Measurements from ENCODE around the gene CCDC71.

DNA sequence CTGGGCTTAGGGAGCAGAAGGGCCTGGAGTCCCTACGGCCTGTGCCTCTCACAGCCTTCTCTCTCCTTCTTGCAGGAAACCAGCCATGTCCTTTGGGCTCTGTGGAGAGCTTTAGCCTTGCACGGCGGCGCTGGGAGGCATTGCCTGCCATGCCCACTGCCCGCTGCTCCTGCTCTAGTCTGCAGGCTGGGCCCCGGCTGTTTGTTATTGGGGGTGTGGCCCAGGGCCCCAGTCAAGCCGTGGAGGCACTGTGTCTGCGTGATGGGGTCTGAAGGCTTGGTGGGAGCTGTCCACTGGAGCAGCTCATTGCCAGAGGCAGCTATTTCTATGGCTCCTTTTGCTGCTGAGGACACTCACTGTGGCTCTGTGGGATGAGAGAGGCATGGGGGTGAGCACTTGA is 9.4 kb upstream of the CCDC71 start:
- TF ChIP-seq FOXK2 (IDR thresholded peaks at IDR 0.05) (no peak), SP1 (IDR thresholded peaks at IDR 0.05) (no peak), TARDBP (IDR thresholded peaks at IDR 0.05) (no peak), SUZ12 (IDR thresholded peaks at IDR 0.05) (no peak), ELF4 (IDR thresholded peaks at IDR 0.05) (no peak), PKNOX1 (IDR thresholded peaks at IDR 0.05) (no peak), FOXM1 (IDR thresholded peaks at IDR 0.05; ENCODE audit: borderline replicate concordance) (no peak), CTBP1 (IDR thresholded peaks at IDR 0.05; ENCODE audit: borderline replicate concordance) (no peak), ZNF384 (IDR thresholded peaks at IDR 0.05) (no peak), ARNT (IDR thresholded peaks at IDR 0.05) (no peak), FOXA1 (IDR thresholded peaks at IDR 0.05) (no peak), BHLHE40 (IDR thresholded peaks at IDR 0.05; ENCODE audit: borderline replicate concordance) (no peak), NFRKB (IDR thresholded peaks at IDR 0.05) (no peak), HDGF (IDR thresholded peaks at IDR 0.05; ENCODE audit: borderline replicate concordance) (no peak)

Data from HEK293T (cell line).